GM18867 (cell line): ENCODE results near the gene SH3D21.
A peak's percentile ranks its signal among the peaks of the same experiment; 100 is the strongest.

ENCODE experiments used
- ATAC-seq: cut with Tn5 transposase; IDR thresholded peaks from one replicate; pipeline ENCODE4 v1.9.1; 2021; ENCODE audit warnings: mild to moderate bottlenecking, moderate library complexity; ENCODE audit not compliant: unreplicated experiment

SH3D21 gene

GRCh38 chr1:36306210-36306901 is at the start of gene SH3D21:
Gene SH3D21, plus strand, starts transcription at chr1:36306368. Its CDS starts 53 bp downstream, at chr1:36306421.
- ATAC-seq, result peak; percentile 30

GRCh38 chr1:36256558-36257374 is 49.4 kb upstream of the SH3D21 start:
- no peak for ATAC-seq

- ATAC-seq, result no peak
Observed at GRCh38 chr1:36257375-36257767, 48.8 kb upstream of the SH3D21 start.

GRCh38 chr1:36258960-36259344 is 47.2 kb upstream of the SH3D21 start:
- no peak for ATAC-seq

- ATAC-seq, result no peak
Observed at GRCh38 chr1:36268981-36269380, 37.2 kb upstream of the SH3D21 start.

- ATAC-seq, result no peak
Observed at GRCh38 chr1:36269408-36269838, 36.7 kb upstream of the SH3D21 start.

GRCh38 chr1:36273024-36273423 is 33.1 kb upstream of the SH3D21 start:
- no peak for ATAC-seq

- no peak for ATAC-seq
Observed at GRCh38 chr1:36274201-36274600, 32.0 kb upstream of the SH3D21 start.

GRCh38 chr1:36276688-36277087 is 29.5 kb upstream of the SH3D21 start:
- no peak for ATAC-seq

- ATAC-seq, result no peak
Observed at GRCh38 chr1:36279110-36279788, 26.9 kb upstream of the SH3D21 start.

- ATAC-seq, result no peak
Observed at GRCh38 chr1:36279789-36280296, 26.3 kb upstream of the SH3D21 start.

- no peak for ATAC-seq
Observed at GRCh38 chr1:36284061-36284460, 22.1 kb upstream of the SH3D21 start.

GRCh38 chr1:36284517-36284916 is 21.7 kb upstream of the SH3D21 start:
- no peak for ATAC-seq

- no peak for ATAC-seq
Observed at GRCh38 chr1:36285443-36286101, 20.6 kb upstream of the SH3D21 start.

- no peak for ATAC-seq
Observed at GRCh38 chr1:36286802-36287201, 19.4 kb upstream of the SH3D21 start.

GRCh38 chr1:36287595-36287994 is 18.6 kb upstream of the SH3D21 start:
- no peak for ATAC-seq

GRCh38 chr1:36295390-36295789 is 10.8 kb upstream of the SH3D21 start:
- no peak for ATAC-seq

GRCh38 chr1:36297062-36297461 is 9.1 kb upstream of the SH3D21 start:
- ATAC-seq, result no peak

- no peak for ATAC-seq
Observed at GRCh38 chr1:36298640-36299039, 7.5 kb upstream of the SH3D21 start.

GRCh38 chr1:36300526-36300925 is 5.6 kb upstream of the SH3D21 start:
- no peak for ATAC-seq

- no peak for ATAC-seq
Observed at GRCh38 chr1:36301220-36301619, 4.9 kb upstream of the SH3D21 start.
